Measurements from ENCODE around the gene ACER1. TPM values are rescaled to one million over a fixed set of nuclear protein-coding genes. Genes with fewer than 3 reads are reported as not detected.

The ACER1 gene
- total and polyA plus RNA-seq, 4 donors = 0.07 TPM; not detected in 3

- TF ChIP-seq ZBTB33 (IDR thresholded peaks at IDR 0.05) (no peak), NR2F2 (IDR thresholded peaks at IDR 0.05) (no peak), FOXA1 (IDR thresholded peaks at IDR 0.05) (no peak), JUND (IDR thresholded peaks at IDR 0.05) (no peak), YY1 (IDR thresholded peaks at IDR 0.05) (no peak), GABPA (IDR thresholded peaks at IDR 0.05 in 1 of 2, conservative IDR thresholded peaks at IDR 0.05 in 1 of 2) (peak; percentile 46 to 88), EGR1 (IDR thresholded peaks at IDR 0.05; ENCODE audit: low read depth in 2 of 2) (no peak), RAD21 (IDR thresholded peaks at IDR 0.05) (peak; percentile 18 to 54), HNF4A (conservative IDR thresholded peaks at IDR 0.05) (no peak), TAF1 (conservative IDR thresholded peaks at IDR 0.05) (no peak), REST (IDR thresholded peaks at IDR 0.05) (no peak), SP1 (IDR thresholded peaks at IDR 0.05) (peak; percentile 58), RXRA (IDR thresholded peaks at IDR 0.05) (no peak), FOXA2 (IDR thresholded peaks at IDR 0.05) (no peak), HNF4G (IDR thresholded peaks at IDR 0.05) (no peak)
- TF ChIP-seq, protein P1, sequence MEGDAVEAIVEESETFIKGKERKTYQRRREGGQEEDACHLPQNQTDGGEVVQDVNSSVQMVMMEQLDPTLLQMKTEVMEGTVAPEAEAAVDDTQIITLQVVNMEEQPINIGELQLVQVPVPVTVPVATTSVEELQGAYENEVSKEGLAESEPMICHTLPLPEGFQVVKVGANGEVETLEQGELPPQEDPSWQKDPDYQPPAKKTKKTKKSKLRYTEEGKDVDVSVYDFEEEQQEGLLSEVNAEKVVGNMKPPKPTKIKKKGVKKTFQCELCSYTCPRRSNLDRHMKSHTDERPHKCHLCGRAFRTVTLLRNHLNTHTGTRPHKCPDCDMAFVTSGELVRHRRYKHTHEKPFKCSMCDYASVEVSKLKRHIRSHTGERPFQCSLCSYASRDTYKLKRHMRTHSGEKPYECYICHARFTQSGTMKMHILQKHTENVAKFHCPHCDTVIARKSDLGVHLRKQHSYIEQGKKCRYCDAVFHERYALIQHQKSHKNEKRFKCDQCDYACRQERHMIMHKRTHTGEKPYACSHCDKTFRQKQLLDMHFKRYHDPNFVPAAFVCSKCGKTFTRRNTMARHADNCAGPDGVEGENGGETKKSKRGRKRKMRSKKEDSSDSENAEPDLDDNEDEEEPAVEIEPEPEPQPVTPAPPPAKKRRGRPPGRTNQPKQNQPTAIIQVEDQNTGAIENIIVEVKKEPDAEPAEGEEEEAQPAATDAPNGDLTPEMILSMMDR (IDR thresholded peaks at IDR 0.05; ENCODE audit: low read depth, low read length, missing input control) = peak; percentile 81
- TF ChIP-seq, protein P2, sequence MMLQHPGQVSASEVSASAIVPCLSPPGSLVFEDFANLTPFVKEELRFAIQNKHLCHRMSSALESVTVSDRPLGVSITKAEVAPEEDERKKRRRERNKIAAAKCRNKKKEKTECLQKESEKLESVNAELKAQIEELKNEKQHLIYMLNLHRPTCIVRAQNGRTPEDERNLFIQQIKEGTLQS (IDR thresholded peaks at IDR 0.05) = no peak
- TF ChIP-seq, protein P3, sequence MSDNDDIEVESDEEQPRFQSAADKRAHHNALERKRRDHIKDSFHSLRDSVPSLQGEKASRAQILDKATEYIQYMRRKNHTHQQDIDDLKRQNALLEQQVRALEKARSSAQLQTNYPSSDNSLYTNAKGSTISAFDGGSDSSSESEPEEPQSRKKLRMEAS (IDR thresholded peaks at IDR 0.05) = no peak
- 5% methylated on average over 66 of the region's 66 CpGs for WGBS
- Histone ChIP-seq H3K27me3 (ENCODE audit: control insufficient read depth in 4 of 4, insufficient read depth in 4 of 4, low read length in 3 of 4) (no peaks in the 10 kb centered on the region), H3K36me3 (ENCODE audit: control insufficient read depth in 4 of 4, insufficient read depth in 3 of 4, low read depth in 1 of 4, low read length in 3 of 4) (peaks cover 0 to 4% (median under 1%) of the 10 kb centered on the region in 4 donors), H3K9ac (ENCODE audit: low read depth in 1 of 2, low read length in 2 of 2) (peak within 1 kb of the TSS; percentile 71 to 82), H3K27ac (ENCODE audit: low read depth in 1 of 2, low read length in 2 of 2) (peak within 1 kb of the TSS; percentile 76 to 82), H3K9me3 (ENCODE audit: control insufficient read depth in 4 of 4, low read length in 3 of 4) (no peaks in the 10 kb centered on the region), H3K4me1 (ENCODE audit: control insufficient read depth in 4 of 4, insufficient read depth in 4 of 4, low read length in 3 of 4) (peaks cover 20 to 41% (median 37%) of the 10 kb centered on the region in 4 donors), H3K4me3 (ENCODE audit: low read depth in 1 of 3, low read length in 3 of 3) (peak within 1 kb of the TSS; percentile 83 to 96 (median 87))
- peak; percentile 96 for DNase-seq (ENCODE audit: low spot score)
Measured at GRCh38 chr19:6279931-6280591, 53.4 kb downstream of the ACER1 start, which contains the start of gene MLLT1. MLLT1 (minus strand) TSS chr19:6279975; CDS start chr19:6279784, 191 bp downstream.

Measured in liver (tissue), 9 donors.